PC-3 (cell line): ENCODE results near the gene TMEM82. TPM values are rescaled to one million over a fixed set of nuclear protein-coding genes. Genes with fewer than 3 reads are reported as not detected.

Experiments
- ATAC-seq: fragments of 200-7000 bp; cut with Tn5 transposase; 2 replicates; pipeline ENCODE4 v1.9.1; 2020; ENCODE audit warnings: mild to moderate bottlenecking, moderate library complexity
- BruUV-seq: library from RNA; stranded (reverse); fragments of 400-500 nt; replicated peaks from 2 replicates; lab custom pipeline; 2021; lab: Mats Ljungman, UMichigan
- CTCF ChIA-PET: fragments of 300-600 bp; sonication (Branson Sonifier 250); formaldehyde crosslinking; loops from one replicate; lab custom pipeline; 2022; ENCODE audit warnings: antibody characterized with exemption; lab: Charles Lee
- POLR2A ChIA-PET: fragments of 300-600 bp; sonication (Branson Sonifier 250); formaldehyde crosslinking; loops from one replicate; lab custom pipeline; 2022; ENCODE audit warnings: antibody characterized with exemption; ENCODE audit not compliant: unreplicated experiment; lab: Charles Lee
- DNase-seq: peaks from one replicate; pipeline ENCODE4 v3.0.0-alpha.2; 2015
- H2AFZ ChIP-seq: fragments of 300-600 bp; sonication (generic); 2 replicates; pipeline ENCODE4 v1.6.0; 2016; ENCODE audit warnings: antibody characterized with exemption, low read length
- H3F3A ChIP-seq: fragments of 300-600 bp; sonication (generic); one replicate; pipeline ENCODE4 v1.6.0; 2017; ENCODE audit warnings: antibody characterized with exemption, low read length, control low read depth, mild to moderate bottlenecking; ENCODE audit not compliant: unreplicated experiment
- H3K27ac ChIP-seq: fragments of 300-600 bp; sonication (generic); 2 replicates; pipeline ENCODE4 v1.5.1; 2016; ENCODE audit warnings: mild to moderate bottlenecking, low read length
- H3K27me3 ChIP-seq: fragments of 300-600 bp; sonication (generic); 2 replicates; pipeline ENCODE4 v1.6.1; 2016; ENCODE audit warnings: low read length, mixed read lengths
- H3K36me3 ChIP-seq: fragments of 300-600 bp; sonication (generic); 2 replicates; pipeline ENCODE4 v1.6.1; 2016; ENCODE audit warnings: low read depth, mixed run types, low read length, mixed read lengths
- H3K4me1 ChIP-seq: fragments of 300-600 bp; sonication (generic); 2 replicates; pipeline ENCODE4 v1.5.1; 2016; ENCODE audit warnings: low read length; ENCODE audit not compliant: insufficient read depth
- H3K4me2 ChIP-seq: fragments of 300-600 bp; sonication (generic); 2 replicates; pipeline ENCODE4 v1.6.0; 2016; ENCODE audit warnings: low read length
- H3K4me3 ChIP-seq: fragments of 300-600 bp; sonication (generic); 2 replicates; pipeline ENCODE4 v1.5.1; 2016; ENCODE audit warnings: mild to moderate bottlenecking, low read length, mixed read lengths
- H3K79me2 ChIP-seq: fragments of 300-600 bp; sonication (generic); 2 replicates; pipeline ENCODE4 v1.6.1; 2017; ENCODE audit warnings: low read length, mixed read lengths
- H3K9ac ChIP-seq: fragments of 300-600 bp; sonication (generic); 2 replicates; pipeline ENCODE4 v1.6.0; 2016; ENCODE audit warnings: mild to moderate bottlenecking, low read length
- H3K9me2 ChIP-seq: fragments of 300-600 bp; sonication (generic); replicated peaks from 2 replicates; pipeline ENCODE4 v1.6.1; 2016; ENCODE audit warnings: mixed run types, low read length, mixed read lengths
- H3K9me3 ChIP-seq: fragments of 300-600 bp; sonication (generic); 2 replicates; pipeline ENCODE4 v1.6.1; 2016; ENCODE audit warnings: low read length, mixed read lengths
- H4K20me1 ChIP-seq: fragments of 300-600 bp; sonication (generic); 2 replicates; pipeline ENCODE4 v1.6.1; 2016; ENCODE audit warnings: low read length, mixed read lengths
- CTCF ChIP-seq: fragments of 300-600 bp; sonication (generic); conservative IDR thresholded peaks from 2 replicates; pipeline ENCODE4 v1.5.1; 2017; ENCODE audit warnings: antibody characterized with exemption, low read depth, mild to moderate bottlenecking, low read length
- EZH2 ChIP-seq: fragments of 300-600 bp; sonication (generic); IDR thresholded peaks from one replicate; pipeline ENCODE4 v1.6.1; 2017; ENCODE audit warnings: antibody characterized with exemption, mild to moderate bottlenecking, low read length; ENCODE audit not compliant: unreplicated experiment
- EZH2phosphoT487 ChIP-seq: fragments of 300-600 bp; sonication (generic); IDR thresholded peaks from 2 replicates; pipeline ENCODE4 v1.6.1; 2018; ENCODE audit warnings: mild to moderate bottlenecking, antibody characterized with exemption, low read length, borderline replicate concordance
- intact Hi-C: fragments of 100-400 bp; cut with micrococcal nuclease; formaldehyde crosslinking; loops from 2 replicates; pipeline ENCODE4 v1.9.0; 2023
- total RNA-seq: library from RNA; depleted of rRNA; stranded (reverse); fragments of >200 nt; gene quantifications from 2 replicates; pipeline ENCODE4 v1.2.3, GENCODE V29; 2014

TMEM82 gene
- total RNA-seq, 1 experiment from 2014 or later = not detected

- Histone ChIP-seq H3K9ac (no peak overlapping the region), H3K4me2 (no peak overlapping the region), H3K4me1 (no peaks in the 10 kb centered on the region), H2AFZ (no peak overlapping the region), H4K20me1 (no peaks in the 10 kb centered on the region), H3F3A (no peaks in the 10 kb centered on the region), H3K4me3 (no peak overlapping the region), H3K9me2 (no peaks in the 10 kb centered on the region), H3K36me3 (0 out of 2 replicates have a peak, but pooled peaks cover 3% of the 10 kb centered on the region), H3K27me3 (no peaks in the 10 kb centered on the region), H3K9me3 (no peaks in the 10 kb centered on the region), H3K79me2 (no peaks in the 10 kb centered on the region), H3K27ac (no peak overlapping the region)
- DNase-seq (no peak), ATAC-seq (no peak)
- no TSS peak for BruUV-seq
- ChIA-PET CTCF (no interaction called here), POLR2A (no interaction called here)
- intact Hi-C loops = no loop called here
- TF ChIP-seq EZH2phosphoT487 (no peak), EZH2 (no peak), CTCF (no peak)
Observed at GRCh38 chr1:15727424-15727823, 14.9 kb upstream of the TMEM82 start.

GRCh38 chr1:15727866-15728534 lies 14.3 kb upstream of the TMEM82 start:
- Histone ChIP-seq H3K4me1 (no peaks in the 10 kb centered on the region), H3K27ac (no peak overlapping the region), H3K9me2 (no peaks in the 10 kb centered on the region), H3F3A (no peaks in the 10 kb centered on the region), H3K79me2 (no peaks in the 10 kb centered on the region), H3K36me3 (0 out of 2 replicates have a peak, but pooled peaks cover 3% of the 10 kb centered on the region), H2AFZ (no peak overlapping the region), H3K4me3 (no peak overlapping the region), H4K20me1 (no peaks in the 10 kb centered on the region), H3K9ac (no peak overlapping the region), H3K27me3 (no peaks in the 10 kb centered on the region), H3K9me3 (no peaks in the 10 kb centered on the region), H3K4me2 (no peak overlapping the region)
- ChIA-PET POLR2A (no interaction called here), CTCF (no interaction called here)
- intact Hi-C loops = no loop called here
- ATAC-seq = no peak
- TF ChIP-seq CTCF (no peak), EZH2 (no peak), EZH2phosphoT487 (no peak)
- BruUV-seq = no TSS peak
- DNase-seq = no peak

GRCh38 chr1:15728937-15729657 lies 13.2 kb upstream of the TMEM82 start:
- Histone ChIP-seq H2AFZ (no peak overlapping the region), H3K27ac (no peak overlapping the region), H3K9me2 (no peaks in the 10 kb centered on the region), H3K4me1 (no peaks in the 10 kb centered on the region), H3K9ac (no peak overlapping the region), H3K4me3 (no peak overlapping the region), H3K36me3 (0 out of 2 replicates have a peak, but pooled peaks cover 3% of the 10 kb centered on the region), H3K9me3 (no peaks in the 10 kb centered on the region), H3F3A (no peaks in the 10 kb centered on the region), H3K27me3 (no peaks in the 10 kb centered on the region), H4K20me1 (no peaks in the 10 kb centered on the region), H3K4me2 (no peak overlapping the region), H3K79me2 (no peaks in the 10 kb centered on the region)
- no TSS peak for BruUV-seq
- intact Hi-C loops = no loop called here
- ATAC-seq (no peak), DNase-seq (no peak)
- ChIA-PET POLR2A (no interaction called here), CTCF (no interaction called here)
- TF ChIP-seq CTCF (no peak), EZH2phosphoT487 (no peak), EZH2 (no peak)
